Measurements from ENCODE around the gene CDKN2B-AS1.

CDKN2B-AS1 gene

GRCh38 chr9:21982861-21983560, 11.6 kb upstream of the CDKN2B-AS1 start:
- no peak for DNase-seq (ENCODE audit: low read depth in 2 of 2)

GRCh38 chr9:21983561-21983935, 11.0 kb upstream of the CDKN2B-AS1 start:
- DNase-seq (ENCODE audit: low read depth in 2 of 2): no peak

- DNase-seq (ENCODE audit: low read depth in 2 of 2): no peak
These were observed 10.5 kb upstream of the CDKN2B-AS1 start for GRCh38 chr9:21984101-21984500.

- no peak for DNase-seq (ENCODE audit: low read depth in 2 of 2)
These were observed 8.5 kb upstream of the CDKN2B-AS1 start for GRCh38 chr9:21985964-21986667.

- DNase-seq (ENCODE audit: low read depth in 2 of 2): no peak
These were observed 6.3 kb upstream of the CDKN2B-AS1 start for GRCh38 chr9:21988056-21988990.

GRCh38 chr9:21989440-21990189, 5.0 kb upstream of the CDKN2B-AS1 start:
- no peak for DNase-seq (ENCODE audit: low read depth in 2 of 2)

GRCh38 chr9:21991072-21991959, 3.3 kb upstream of the CDKN2B-AS1 start:
- no peak for DNase-seq (ENCODE audit: low read depth in 2 of 2)

- no peak for DNase-seq (ENCODE audit: low read depth in 2 of 2)
These were observed 1.6 kb upstream of the CDKN2B-AS1 start for GRCh38 chr9:21993007-21993406.

GRCh38 chr9:21993893-21994555, 567 bp upstream of the CDKN2B-AS1 start, which contains the start of gene CDKN2A:
Gene CDKN2A, minus strand, starts transcription at chr9:21994392.
- no peak for DNase-seq (ENCODE audit: low read depth in 2 of 2)

GRCh38 chr9:21995006-21995665, 545 bp downstream of the CDKN2B-AS1 start:
- peak; percentile 43 to 60 for DNase-seq (ENCODE audit: low read depth in 2 of 2)

GRCh38 chr9:21995666-21996398, 1.2 kb downstream of the CDKN2B-AS1 start:
- DNase-seq (ENCODE audit: low read depth in 2 of 2): no peak

GRCh38 chr9:21996438-21996837, 1.8 kb downstream of the CDKN2B-AS1 start:
- DNase-seq (ENCODE audit: low read depth in 2 of 2): no peak

- no peak for DNase-seq (ENCODE audit: low read depth in 2 of 2)
These were observed 2.3 kb downstream of the CDKN2B-AS1 start for GRCh38 chr9:21996858-21997257.

GRCh38 chr9:21997480-21997879, 2.9 kb downstream of the CDKN2B-AS1 start:
- DNase-seq (ENCODE audit: low read depth in 2 of 2): no peak

- DNase-seq (ENCODE audit: low read depth in 2 of 2): no peak
These were observed 3.4 kb downstream of the CDKN2B-AS1 start for GRCh38 chr9:21998026-21998425.

- no peak for DNase-seq (ENCODE audit: low read depth in 2 of 2)
These were observed 7.4 kb downstream of the CDKN2B-AS1 start for GRCh38 chr9:22002038-22002437.

- DNase-seq (ENCODE audit: low read depth in 2 of 2): no peak
These were observed 10.6 kb downstream of the CDKN2B-AS1 start for GRCh38 chr9:22005021-22005701.

All from stimulated activated CD8-positive, alpha-beta memory T cell treated with anti-CD3 and anti-CD28 coated beads, Interleukin-2, amount 100 ng/mL, for 1 hour (primary cell).